Endometrium (tissue), 2 donors: ENCODE measurements around the gene AGBL4.

Experiments
- FAIRE-seq: peaks from 2 replicates; lab custom pipeline; 2012; peaks lifted over from hg19 to GRCh38; lab: Jason Lieb, UNC
- donor health status: control.
- donor health status: control.

AGBL4 gene

DNA sequence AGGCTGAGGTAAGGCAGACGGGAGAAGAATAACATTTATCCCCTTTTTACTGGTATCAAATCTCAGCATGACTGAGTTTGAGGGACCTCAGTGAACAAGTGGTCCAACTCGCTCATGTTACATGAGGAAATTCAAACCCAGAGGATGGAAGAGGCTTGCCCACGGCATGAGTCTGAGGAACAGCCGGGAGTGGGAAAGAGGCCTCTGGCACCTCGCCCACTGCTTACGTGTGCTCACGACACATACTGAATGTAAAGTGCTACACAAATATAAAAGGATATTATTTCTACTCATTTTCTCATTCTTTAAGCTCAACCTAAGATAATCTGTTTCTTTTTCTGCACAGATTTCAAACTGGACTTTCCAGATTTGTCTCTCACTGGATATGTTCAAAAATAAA is 1261.8 kb downstream of the AGBL4 start:
- no peak for FAIRE-seq

- FAIRE-seq: no peak
Measured at GRCh38 chr1:48761411-48761810, 1262.3 kb downstream of the AGBL4 start.

DNA sequence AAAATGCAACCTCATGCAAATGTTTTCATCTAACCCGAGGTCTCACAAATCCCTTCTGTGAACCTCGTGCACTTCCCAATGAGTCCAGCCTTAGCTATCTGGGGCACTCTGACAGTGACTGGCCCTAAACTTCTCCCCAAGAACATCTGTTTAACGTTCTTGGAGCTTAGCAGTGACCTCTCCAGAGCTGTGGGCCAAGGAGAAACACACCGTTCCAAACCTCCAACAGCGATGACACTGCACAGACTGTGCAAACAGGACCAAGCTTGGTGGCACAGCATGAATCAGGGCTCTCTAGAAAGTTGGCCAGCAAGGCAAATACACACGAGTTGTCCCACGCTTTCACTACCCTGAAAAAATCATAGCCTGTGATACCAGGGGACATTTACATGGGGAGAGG is 1262.9 kb downstream of the AGBL4 start:
- no peak for FAIRE-seq

DNA sequence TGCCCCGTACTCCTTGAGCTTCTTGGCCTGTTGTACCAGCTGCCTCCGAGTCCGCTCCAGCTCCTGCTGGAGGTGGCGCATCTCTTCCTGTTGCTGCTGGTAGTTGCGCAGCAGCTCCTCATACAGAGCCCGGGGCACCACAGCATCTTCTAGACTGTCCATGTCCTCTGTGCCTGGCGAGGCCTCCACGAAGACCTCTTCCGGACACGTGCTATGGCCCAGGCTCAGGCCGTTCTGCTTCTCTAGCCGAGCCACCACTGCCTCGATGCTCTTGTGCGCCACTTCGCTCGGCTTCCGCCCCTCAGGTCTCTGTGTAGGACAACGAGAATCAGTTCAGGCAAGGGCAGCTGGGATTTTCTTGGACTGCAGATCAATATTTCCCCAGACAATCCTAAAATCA is 1264.8 kb downstream of the AGBL4 start:
- no peak for FAIRE-seq

DNA sequence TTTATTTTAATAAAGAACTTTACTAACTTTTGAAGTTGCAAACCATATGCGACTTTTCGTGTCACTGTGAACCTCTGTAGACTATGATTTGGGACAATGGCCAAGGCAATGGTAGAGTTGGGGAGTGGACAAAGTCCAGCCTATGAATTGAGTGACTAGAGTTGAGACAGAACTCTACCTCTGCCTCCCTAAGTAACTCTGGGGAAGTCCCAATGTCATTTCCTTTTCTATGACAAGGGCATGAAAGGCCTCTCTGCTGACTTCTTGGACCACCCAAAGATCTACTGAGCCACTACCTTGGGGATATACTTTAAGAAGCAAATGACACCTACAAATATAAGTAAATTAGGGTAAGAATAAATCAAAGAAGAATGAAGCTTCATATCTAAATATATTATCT is 1266.4 kb downstream of the AGBL4 start:
- no peak for FAIRE-seq

DNA sequence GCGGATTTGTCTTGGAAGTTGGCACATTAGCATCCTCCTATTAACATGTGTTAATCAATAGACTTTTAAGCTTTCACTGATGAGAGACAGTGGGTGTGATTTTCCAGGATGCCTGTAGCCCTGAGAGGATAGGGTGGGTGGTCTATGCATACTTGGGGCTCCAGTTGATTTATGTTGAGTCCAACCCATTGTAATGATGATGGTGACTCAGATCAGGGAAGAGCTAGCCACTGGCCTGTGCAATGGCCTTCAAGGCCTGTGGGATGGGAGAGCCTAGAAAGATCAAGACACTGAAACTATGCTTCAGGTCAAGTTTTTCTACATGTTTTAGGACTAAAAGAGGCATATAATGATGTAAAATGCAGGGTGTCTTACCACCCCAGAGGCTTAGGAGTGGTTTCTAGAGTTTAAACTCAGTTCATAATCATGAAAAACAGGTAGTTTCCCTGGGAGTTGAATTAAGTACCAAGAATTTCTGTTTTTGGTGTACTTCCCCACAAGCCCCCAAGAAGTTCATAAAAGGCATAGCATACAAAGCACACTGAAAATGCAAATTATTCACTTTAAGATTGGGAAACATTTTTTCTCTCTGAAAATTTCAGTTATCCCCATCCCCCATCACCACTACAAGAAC is 1267.0 kb downstream of the AGBL4 start:
- no peak for FAIRE-seq

DNA sequence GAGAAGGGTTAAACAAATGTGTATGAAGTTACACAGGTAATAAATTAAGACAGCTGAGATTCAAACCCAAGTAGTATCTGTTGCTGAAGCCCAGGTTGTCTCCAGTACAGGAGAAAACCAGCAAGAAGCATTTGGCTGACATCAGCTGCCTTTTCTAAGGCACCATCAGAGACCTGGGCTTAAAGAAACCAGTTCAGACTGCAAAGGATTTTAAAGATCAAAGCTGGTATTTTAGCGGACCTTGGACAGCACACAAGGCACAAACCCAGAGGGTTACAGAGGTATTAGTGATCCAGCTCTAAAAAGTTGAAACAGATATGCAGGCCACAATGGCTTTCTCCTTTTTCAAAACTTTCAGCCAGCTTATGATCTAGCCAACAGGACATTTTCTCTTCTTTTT is 1270.5 kb downstream of the AGBL4 start:
- FAIRE-seq: no peak

GRCh38 chr1:48750109-48750508 is 1273.6 kb downstream of the AGBL4 start:
- FAIRE-seq: no peak

GRCh38 chr1:48749068-48749467 is 1274.7 kb downstream of the AGBL4 start:
- FAIRE-seq: no peak

DNA sequence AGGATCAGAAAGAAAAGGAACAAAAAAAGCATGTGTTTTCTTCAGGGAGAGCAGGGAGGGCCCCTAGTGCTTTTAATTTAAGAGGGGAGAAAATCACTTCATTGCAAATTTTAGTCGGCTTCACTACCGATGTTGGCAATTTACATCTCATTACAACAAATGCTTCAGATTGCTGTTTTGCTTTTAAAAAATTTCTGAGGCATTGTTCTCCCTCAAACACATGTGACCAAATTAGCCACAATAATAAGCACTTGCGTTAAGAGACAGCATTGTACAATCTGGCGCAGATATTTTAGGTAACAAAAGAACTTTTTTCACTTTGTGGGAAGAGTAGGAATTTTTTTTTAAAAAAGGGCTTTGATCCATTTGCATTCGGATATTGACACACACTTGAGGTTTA is 1276.8 kb downstream of the AGBL4 start:
- FAIRE-seq: no peak

- no peak for FAIRE-seq
Measured at GRCh38 chr1:48744032-48744431, 1279.7 kb downstream of the AGBL4 start.

DNA sequence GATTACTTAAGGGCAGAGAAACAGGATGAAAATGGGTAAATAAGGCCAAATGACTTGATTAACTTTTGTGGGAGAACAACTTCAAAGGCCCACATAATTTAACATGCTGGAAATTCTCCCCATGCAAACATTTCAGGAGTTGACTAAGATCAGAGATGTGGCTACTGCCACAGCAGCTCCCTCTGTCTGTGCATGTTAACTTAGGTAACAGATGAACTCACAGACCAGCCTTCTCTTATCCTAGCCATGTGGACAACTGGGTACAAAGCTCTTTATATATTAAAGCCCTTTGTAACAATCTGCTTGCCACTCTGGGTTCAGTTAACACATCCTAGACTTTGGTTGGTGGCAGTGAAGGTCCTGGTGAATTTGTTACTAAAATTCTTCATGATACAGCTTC is 1280.3 kb downstream of the AGBL4 start:
- FAIRE-seq: no peak

DNA sequence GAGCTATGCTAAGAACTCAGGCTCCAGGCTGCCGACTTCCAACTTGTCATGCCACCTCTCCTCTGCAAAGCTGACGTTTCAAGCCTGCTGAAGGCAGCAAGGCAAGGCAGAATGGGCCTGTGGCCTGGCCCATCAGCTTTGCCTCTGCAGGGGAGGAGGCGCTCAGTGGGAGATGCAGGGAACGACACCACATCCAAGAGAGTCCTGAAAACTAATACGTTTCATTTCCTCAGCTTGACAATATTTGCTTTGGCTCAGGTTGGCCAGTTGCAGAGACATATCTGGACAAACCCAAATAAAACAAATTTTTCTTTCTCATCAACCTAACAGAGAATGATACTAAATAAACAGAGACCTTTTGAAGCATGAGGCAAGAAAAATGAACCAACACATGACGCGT is 1282.4 kb downstream of the AGBL4 start:
- FAIRE-seq: no peak

GRCh38 chr1:48740621-48741020 is 1283.1 kb downstream of the AGBL4 start:
- no peak for FAIRE-seq

- FAIRE-seq: no peak
Measured at GRCh38 chr1:48739091-48739490, 1284.7 kb downstream of the AGBL4 start.

- FAIRE-seq: no peak
Measured at GRCh38 chr1:48738356-48738755, 1285.4 kb downstream of the AGBL4 start.

DNA sequence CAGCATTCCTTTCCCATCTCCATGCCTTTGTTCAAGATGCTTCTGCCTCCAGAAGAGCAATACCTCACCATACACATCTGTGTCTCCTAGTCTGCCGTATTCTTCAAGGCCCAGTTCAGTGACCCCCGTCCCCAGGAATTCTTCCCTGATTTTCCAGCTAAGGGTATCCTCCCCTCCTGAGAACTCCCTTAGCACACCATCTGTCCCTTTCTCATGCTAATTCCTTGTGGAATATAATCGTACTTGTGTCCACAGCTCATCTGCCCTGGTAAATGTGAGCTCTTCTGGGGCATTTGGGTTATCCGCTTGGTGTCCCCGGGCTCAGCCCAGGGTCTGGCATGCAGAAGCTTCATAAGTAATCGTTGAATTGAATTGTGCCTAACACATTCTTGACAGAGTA is 1288.0 kb downstream of the AGBL4 start:
- no peak for FAIRE-seq

DNA sequence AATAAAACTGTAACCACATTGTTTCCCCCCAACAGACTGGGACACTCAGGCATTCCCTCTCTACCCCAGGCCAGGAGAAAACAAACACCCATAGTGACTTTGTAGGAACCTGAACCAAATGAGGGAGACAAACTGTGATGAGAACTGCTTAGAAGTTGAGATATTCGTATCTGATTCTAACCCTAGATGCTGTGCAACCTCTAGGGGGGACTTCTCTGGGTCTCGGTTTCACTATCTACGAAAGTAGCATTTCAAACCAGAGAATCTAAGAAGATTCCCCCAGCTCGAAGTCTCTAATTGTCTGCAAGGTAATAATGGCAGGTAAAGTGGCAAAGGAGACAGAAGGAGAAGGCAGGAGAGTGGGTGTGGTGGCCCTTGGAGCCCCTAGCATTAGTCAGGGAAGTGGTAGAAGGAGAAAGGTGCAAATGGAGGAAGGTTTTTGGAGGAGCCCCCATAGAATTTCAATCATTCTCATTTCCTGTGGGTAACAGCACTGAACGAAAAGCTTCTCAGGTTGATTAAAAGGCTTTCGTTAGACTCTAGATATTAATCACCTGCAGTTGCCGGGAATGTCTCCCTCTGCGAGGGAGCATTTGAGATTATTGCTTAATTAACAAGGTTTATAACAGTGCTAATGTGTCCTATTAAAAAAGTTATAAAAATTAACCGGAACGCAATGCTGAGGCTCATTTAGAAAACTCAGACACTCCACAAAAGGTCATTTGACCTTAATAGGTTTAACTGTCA is 1293.4 kb downstream of the AGBL4 start:
- no peak for FAIRE-seq

GRCh38 chr1:48728584-48728983 is 1295.2 kb downstream of the AGBL4 start:
- FAIRE-seq: no peak

GRCh38 chr1:48726557-48727215 is 1297.1 kb downstream of the AGBL4 start:
- no peak for FAIRE-seq

DNA sequence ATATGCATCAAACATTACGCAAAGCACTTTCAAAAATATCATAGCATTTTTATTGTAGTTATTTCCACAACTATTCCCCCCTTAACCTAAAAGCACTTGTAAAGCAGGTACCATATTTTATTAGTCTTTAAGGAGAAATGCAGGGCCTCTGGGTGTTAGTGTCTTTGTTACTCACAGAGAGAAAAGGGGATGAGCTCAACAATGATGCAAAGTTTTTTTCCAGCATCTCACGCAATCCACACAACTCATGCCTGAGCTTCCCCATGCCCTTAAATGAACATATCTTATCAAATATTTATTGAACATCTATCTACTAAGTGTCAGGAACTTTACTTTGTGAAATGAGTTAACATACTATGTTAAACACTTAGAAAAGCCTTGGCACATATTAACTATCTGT is 1297.6 kb downstream of the AGBL4 start:
- FAIRE-seq: no peak

GRCh38 chr1:48725341-48726046 is 1298.3 kb downstream of the AGBL4 start:
- FAIRE-seq: no peak

DNA sequence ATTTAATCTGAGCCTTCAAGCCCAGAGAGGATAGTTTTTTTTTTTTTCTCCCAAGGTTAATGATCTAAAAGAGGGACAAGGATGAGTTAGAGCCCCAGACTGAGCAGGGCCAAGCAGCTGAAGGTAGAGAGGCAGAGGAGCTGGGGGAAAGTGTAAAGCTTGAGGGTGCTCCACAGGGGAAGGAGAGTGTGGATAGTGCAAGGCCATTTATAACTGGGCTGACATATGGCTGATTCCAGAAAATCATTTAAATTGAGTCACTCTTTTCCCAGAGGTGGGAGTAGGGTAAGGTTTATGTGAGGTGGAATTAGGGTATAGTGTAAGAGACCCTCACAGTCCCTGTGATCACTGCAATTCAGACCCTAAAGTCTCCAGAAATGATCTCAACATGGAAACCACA is 1302.8 kb downstream of the AGBL4 start:
- no peak for FAIRE-seq
